OCI-LY3 (cell line): ENCODE data around the gene MT1G.
"Not testable (repeated sequence)": the region's sequence is repeated elsewhere in the genome, so short reads cannot be mapped to it uniquely, and the experiment has no call there.

Source experiments
- H2AFZ ChIP-seq: fragments of 200-600, 300-600 bp; shearing (Covaris generic); 2 replicates; pipeline ENCODE4 v1.6.0; 2014; ENCODE audit warnings: antibody characterized with exemption, low read depth, low read length
- H3K27ac ChIP-seq: fragments of 200-600, 300-600 bp; sonication (generic); 2 replicates; pipeline ENCODE4 v1.5.1; 2014; ENCODE audit warnings: mild to moderate bottlenecking, low read length, moderate library complexity, mixed read lengths
- H3K27me3 ChIP-seq: fragments of 200-600, 300-600 bp; sonication (generic); 2 replicates; pipeline ENCODE4 v1.6.1; 2014; ENCODE audit warnings: low read depth, low read length, mixed read lengths
- H3K36me3 ChIP-seq: fragments of 200-600, 300-600 bp; sonication (generic); replicated peaks from 2 replicates; pipeline ENCODE3; 2014; ENCODE audit warnings: low read depth, low read length, mixed read lengths
- H3K4me1 ChIP-seq: fragments of 300-600, 200-600 bp; sonication (generic); 2 replicates; pipeline ENCODE4 v1.6.1; 2014; ENCODE audit warnings: low read length, mixed read lengths
- H3K4me2 ChIP-seq: fragments of 200-600, 300-600 bp; sonication (generic); 2 replicates; pipeline ENCODE4 v1.6.1; 2014; ENCODE audit warnings: low read length, mixed read lengths
- H3K4me3 ChIP-seq: fragments of 300-600, 200-600 bp; sonication (generic); 2 replicates; pipeline ENCODE4 v1.5.1; 2014; ENCODE audit warnings: antibody characterized with exemption, mild to moderate bottlenecking, low read length, moderate library complexity
- H3K79me2 ChIP-seq: fragments of 300-600, 200-600 bp; shearing (Covaris generic); 2 replicates; pipeline ENCODE4 v1.6.1; 2014; ENCODE audit warnings: mild to moderate bottlenecking, low read length, mixed read lengths
- H3K9ac ChIP-seq: fragments of 300-600, 200-600 bp; shearing (Covaris generic); 2 replicates; pipeline ENCODE4 v1.6.0; 2014; ENCODE audit warnings: mild to moderate bottlenecking, low read length, moderate library complexity
- H3K9me3 ChIP-seq: fragments of 200-600, 300-600 bp; shearing (Covaris generic); 2 replicates; pipeline ENCODE4 v1.6.1; 2014; ENCODE audit warnings: low read length, mixed read lengths; ENCODE audit not compliant: insufficient read depth
- H4K20me1 ChIP-seq: fragments of 200-600, 300-600 bp; sonication (generic); 2 replicates; pipeline ENCODE4 v1.6.1; 2016; ENCODE audit warnings: low read length, mixed read lengths; ENCODE audit not compliant: insufficient read depth
- CTCF ChIP-seq: fragments of 200-600, 300-600 bp; sonication (generic); IDR thresholded peaks from 2 replicates; pipeline ENCODE4 v1.5.1; 2014; ENCODE audit warnings: antibody characterized with exemption, low read length, low read depth
- EZH2phosphoT487 ChIP-seq: fragments of 200-600 bp; shearing (Covaris generic); IDR thresholded peaks from 2 replicates; pipeline ENCODE4 v1.6.1; 2018; ENCODE audit warnings: antibody characterized with exemption, mixed run types, low read depth

MT1G gene

DNA sequence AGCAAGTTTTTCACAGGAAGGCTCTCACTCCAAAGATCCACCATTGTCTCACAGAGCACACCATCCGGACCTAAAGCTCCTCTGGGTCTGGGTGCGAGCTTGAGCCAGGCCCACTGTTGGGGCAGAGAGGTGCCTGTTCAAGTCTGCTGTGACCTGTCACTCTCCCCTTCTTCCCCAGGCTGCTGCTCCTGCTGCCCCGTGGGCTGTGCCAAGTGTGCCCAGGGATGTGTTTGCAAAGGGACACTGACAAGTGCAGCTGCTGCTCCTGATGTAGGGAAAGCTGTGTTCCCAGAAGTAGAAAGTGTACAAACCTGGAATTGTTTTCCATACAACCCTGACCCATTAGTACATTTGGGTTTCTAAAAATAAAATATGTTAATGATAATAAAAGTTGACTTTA is 9.6 kb upstream of the MT1G start:
- Histone ChIP-seq H3K4me3 (no peak overlapping the region), H3K27ac (no peak overlapping the region), H3K27me3 (peaks cover 3% of the 10 kb centered on the region; the same call in 1 of the 2 replicates), H3K4me2 (no peak overlapping the region), H3K36me3 (no peaks in the 10 kb centered on the region), H2AFZ (no peak overlapping the region), H3K9ac (no peak overlapping the region), H4K20me1 (no peaks in the 10 kb centered on the region), H3K9me3 (no peaks in the 10 kb centered on the region), H3K4me1 (peaks cover 4% of the 10 kb centered on the region; the same call in 1 of the 2 replicates), H3K79me2 (no peaks in the 10 kb centered on the region)
- no peak for TF ChIP-seq CTCF
- TF ChIP-seq EZH2phosphoT487 = no peak

GRCh38 chr16:56675685-56676210 is 7.9 kb upstream of the MT1G start:
- H3K4me1 ChIP-seq = no peaks in the 10 kb centered on the region
- H3K9me3 ChIP-seq = no peaks in the 10 kb centered on the region
- peak overlapping the region; percentile 47 for H3K4me2 ChIP-seq
- H3K27me3 ChIP-seq = peaks cover 13% of the 10 kb centered on the region; the same call in 1 of the 2 replicates
- no peak overlapping the region for H3K9ac ChIP-seq
- no peaks in the 10 kb centered on the region for H3K79me2 ChIP-seq
- H3K36me3 ChIP-seq = no peaks in the 10 kb centered on the region
- TF ChIP-seq EZH2phosphoT487 (no peak), CTCF (no peak)
- no peaks in the 10 kb centered on the region for H4K20me1 ChIP-seq
- peak overlapping the region; percentile 58 for H3K4me3 ChIP-seq
- H2AFZ ChIP-seq = no peak overlapping the region
- no peak overlapping the region for H3K27ac ChIP-seq

DNA sequence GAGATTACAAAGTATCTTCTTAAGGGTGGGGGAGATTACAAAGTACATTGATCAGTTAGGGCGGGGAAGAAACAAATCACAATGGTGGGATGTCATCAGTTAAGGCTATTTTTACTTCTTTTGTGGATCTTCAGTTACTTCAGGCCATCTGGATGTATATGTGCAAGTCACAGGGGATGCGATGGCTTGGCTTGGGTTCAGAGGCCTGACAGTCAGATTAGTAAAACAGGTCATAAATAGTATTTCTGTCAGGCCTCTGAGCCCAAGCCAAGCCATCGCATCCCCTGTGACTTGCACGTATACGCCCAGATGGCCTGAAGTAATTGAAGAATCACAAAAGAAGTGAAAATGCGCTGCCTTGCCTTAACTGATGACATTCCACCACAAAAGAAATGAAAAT is 6.7 kb upstream of the MT1G start:
- not testable (repeated sequence) for H3K36me3 ChIP-seq

DNA sequence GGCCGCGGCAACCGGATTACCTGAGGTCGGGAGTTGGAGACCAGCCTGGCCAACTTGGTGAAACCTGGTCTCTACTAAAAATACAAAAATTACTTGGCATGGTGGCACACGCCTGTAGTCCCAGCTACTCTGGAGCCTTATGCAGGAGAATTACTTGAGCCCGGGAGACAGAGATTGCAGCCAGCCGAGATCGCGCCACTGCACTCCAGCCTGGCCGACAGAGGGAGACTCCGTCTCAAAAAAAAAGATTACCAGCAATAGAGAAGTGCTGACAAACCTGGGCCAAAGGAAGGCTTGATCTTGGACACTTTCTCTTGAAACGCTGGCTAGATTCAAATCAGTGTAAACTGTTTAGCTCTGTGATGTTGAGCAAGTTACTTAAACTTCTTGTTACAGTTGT is 6.1 kb upstream of the MT1G start:
- Histone ChIP-seq H3K4me2 (no peak overlapping the region), H3K4me3 (no peak overlapping the region), H3K9ac (no peak overlapping the region), H3K27ac (no peak overlapping the region), H3K79me2 (no peaks in the 10 kb centered on the region), H4K20me1 (no peaks in the 10 kb centered on the region), H3K4me1 (no peaks in the 10 kb centered on the region), H3K27me3 (peaks cover 30% of the 10 kb centered on the region), H3K9me3 (no peaks in the 10 kb centered on the region), H2AFZ (no peak overlapping the region), H3K36me3 (no peaks in the 10 kb centered on the region)
- peak; percentile 46 for TF ChIP-seq CTCF
- no peak for TF ChIP-seq EZH2phosphoT487

More for the DNA sequence above, 6.7 kb upstream of the MT1G start:
- H3K27me3 ChIP-seq = peaks cover 25% of the 10 kb centered on the region
- not testable (repeated sequence) for H3K4me1 ChIP-seq, H4K20me1 ChIP-seq, H2AFZ ChIP-seq, H3K4me3 ChIP-seq, H3K9me3 ChIP-seq, H3K79me2 ChIP-seq, H3K27ac ChIP-seq, H3K9ac ChIP-seq, H3K4me2 ChIP-seq
